Tibial nerve (tissue), 4 donors: ENCODE measurements around the gene ANKRD17.

Experiments used
- CTCF ChIP-seq, 5 experiments: fragments of 200-600 bp in 3 of 5; fragments of 450-650 bp in 2 of 5; sonication (generic) in 3 of 5; IDR thresholded peaks; one replicate each; pipeline ENCODE4 v1.5.1; 2016 to 2019; ENCODE audit warnings: antibody characterized with exemption in 5 of 5, mild to moderate bottlenecking in 3 of 5, moderate library complexity in 2 of 5
- EP300 ChIP-seq, 2 donors: sonication (generic); formaldehyde crosslinking; IDR thresholded peaks; one replicate each; pipeline ENCODE4 v1.6.1; 2017; ENCODE audit warnings: antibody characterized with exemption in 2 of 2, mild to moderate bottlenecking in 1 of 2
- POLR2A ChIP-seq, 2 donors: fragments of 450-650 bp; IDR thresholded peaks; one replicate each; pipeline ENCODE4 v1.6.1; 2017; ENCODE audit warnings: antibody characterized with exemption in 2 of 2, mild to moderate bottlenecking in 2 of 2, moderate library complexity in 2 of 2

GRCh38 chr4:73230865-73231517 lies 27.6 kb downstream of the ANKRD17 start:
- TF ChIP-seq CTCF (IDR thresholded peaks at IDR 0.05) (no peak), POLR2A (IDR thresholded peaks at IDR 0.05) (no peak), EP300 (IDR thresholded peaks at IDR 0.05) (no peak)
